Measurements from ENCODE around the gene LRMDA.

- TF ChIP-seq CTCF (conservative IDR thresholded peaks at IDR 0.05; ENCODE audit: low read depth, low read length) (no peak), EZH2 (IDR thresholded peaks at IDR 0.05; ENCODE audit: low read length, unreplicated experiment) (no peak)
Observed at GRCh38 chr10:76179806-76180205, 748.4 kb downstream of the LRMDA start.
